ENCODE measurements around the gene RDX.

The RDX gene

DNA sequence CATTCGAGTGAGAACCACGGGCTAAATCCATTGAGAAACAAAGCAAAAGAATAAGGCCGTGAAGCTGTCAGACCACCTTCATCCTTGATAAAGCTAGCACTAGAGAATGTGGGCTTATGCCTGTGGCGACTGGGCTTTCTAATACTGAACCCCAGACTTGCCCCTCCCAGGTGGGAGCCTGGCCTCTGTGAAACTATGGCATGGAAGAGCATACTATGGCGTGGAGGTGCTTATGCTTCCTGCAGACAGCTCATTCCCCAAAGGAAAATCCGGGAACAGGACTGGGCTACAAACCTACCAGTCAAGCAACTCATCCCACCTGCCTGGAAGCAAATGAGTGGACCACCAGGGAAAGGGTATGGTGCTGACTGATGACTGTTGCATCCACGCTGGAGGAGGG, 110.8 kb downstream of the RDX start:
- Histone ChIP-seq H3K4me2 (ENCODE audit: low read depth, low read length, poor library complexity, severe bottlenecking) (no peak overlapping the region), H2AFZ (ENCODE audit: low read depth, low read length, severe bottlenecking) (no peak overlapping the region), H3F3A (ENCODE audit: insufficient read depth) (no peaks in the 10 kb centered on the region), H3K9ac (ENCODE audit: low read length) (no peak overlapping the region), H3K27me3 (ENCODE audit: low read length) (no peaks in the 10 kb centered on the region), H3K9me3 (ENCODE audit: insufficient read depth, low read length) (no peaks in the 10 kb centered on the region), H3K36me3 (ENCODE audit: low read length) (no peaks in the 10 kb centered on the region), H3K4me3 (ENCODE audit: insufficient read depth, low read length, poor library complexity, severe bottlenecking) (no peak overlapping the region), H4K20me1 (ENCODE audit: low read depth, low read length) (no peaks in the 10 kb centered on the region), H3K27ac (ENCODE audit: low read depth, low read length) (no peak overlapping the region), H3K9me2 (replicated peaks; ENCODE audit: insufficient read depth, low read length) (no peaks in the 10 kb centered on the region), H3K79me2 (ENCODE audit: insufficient read depth, low read length) (no peaks in the 10 kb centered on the region)
- TF ChIP-seq, protein P1, sequence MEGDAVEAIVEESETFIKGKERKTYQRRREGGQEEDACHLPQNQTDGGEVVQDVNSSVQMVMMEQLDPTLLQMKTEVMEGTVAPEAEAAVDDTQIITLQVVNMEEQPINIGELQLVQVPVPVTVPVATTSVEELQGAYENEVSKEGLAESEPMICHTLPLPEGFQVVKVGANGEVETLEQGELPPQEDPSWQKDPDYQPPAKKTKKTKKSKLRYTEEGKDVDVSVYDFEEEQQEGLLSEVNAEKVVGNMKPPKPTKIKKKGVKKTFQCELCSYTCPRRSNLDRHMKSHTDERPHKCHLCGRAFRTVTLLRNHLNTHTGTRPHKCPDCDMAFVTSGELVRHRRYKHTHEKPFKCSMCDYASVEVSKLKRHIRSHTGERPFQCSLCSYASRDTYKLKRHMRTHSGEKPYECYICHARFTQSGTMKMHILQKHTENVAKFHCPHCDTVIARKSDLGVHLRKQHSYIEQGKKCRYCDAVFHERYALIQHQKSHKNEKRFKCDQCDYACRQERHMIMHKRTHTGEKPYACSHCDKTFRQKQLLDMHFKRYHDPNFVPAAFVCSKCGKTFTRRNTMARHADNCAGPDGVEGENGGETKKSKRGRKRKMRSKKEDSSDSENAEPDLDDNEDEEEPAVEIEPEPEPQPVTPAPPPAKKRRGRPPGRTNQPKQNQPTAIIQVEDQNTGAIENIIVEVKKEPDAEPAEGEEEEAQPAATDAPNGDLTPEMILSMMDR (IDR thresholded peaks at IDR 0.05; ENCODE audit: insufficient read depth, low read length, poor library complexity, severe bottlenecking): no peak
- TF ChIP-seq EZH2phosphoT487 (conservative IDR thresholded peaks at IDR 0.05; ENCODE audit: low read length): no peak

DNA sequence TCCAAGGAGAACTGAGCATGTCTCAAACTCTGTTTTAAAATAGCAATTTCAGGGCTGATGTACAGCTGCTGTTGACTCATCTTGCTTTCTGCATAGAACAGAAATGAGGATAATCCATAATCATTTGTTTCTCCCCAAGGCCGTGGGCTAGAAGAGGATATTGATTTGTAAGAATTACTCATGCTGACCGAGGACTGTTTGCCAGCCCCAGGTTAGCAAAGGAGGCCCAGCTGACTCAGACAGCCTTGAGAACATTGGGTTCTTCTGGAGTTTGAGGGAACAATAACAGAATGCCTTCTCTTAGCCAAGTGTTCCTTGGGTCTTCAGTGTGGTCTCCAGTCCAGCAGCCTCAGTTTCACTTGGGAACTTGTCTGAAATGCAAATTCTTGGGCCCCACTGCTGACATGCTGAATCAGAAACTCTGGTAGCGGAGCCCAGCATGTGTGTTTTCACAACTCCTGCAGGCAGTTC, 111.3 kb downstream of the RDX start:
- H3K9me3 ChIP-seq (ENCODE audit: insufficient read depth, low read length): no peaks in the 10 kb centered on the region
- no peak overlapping the region for H2AFZ ChIP-seq (ENCODE audit: low read depth, low read length, severe bottlenecking)
- no peaks in the 10 kb centered on the region for H3F3A ChIP-seq (ENCODE audit: insufficient read depth)
- no peak for TF ChIP-seq EZH2phosphoT487 (conservative IDR thresholded peaks at IDR 0.05; ENCODE audit: low read length)
- TF ChIP-seq, protein P1 (IDR thresholded peaks at IDR 0.05; ENCODE audit: insufficient read depth, low read length, poor library complexity, severe bottlenecking): no peak
- no peaks in the 10 kb centered on the region for H3K36me3 ChIP-seq (ENCODE audit: low read length)
- no peak overlapping the region for H3K9ac ChIP-seq (ENCODE audit: low read length)
- H3K27me3 ChIP-seq (ENCODE audit: low read length): no peaks in the 10 kb centered on the region
- H3K4me2 ChIP-seq (ENCODE audit: low read depth, low read length, poor library complexity, severe bottlenecking): no peak overlapping the region
- no peak overlapping the region for H3K4me3 ChIP-seq (ENCODE audit: insufficient read depth, low read length, poor library complexity, severe bottlenecking)
- no peaks in the 10 kb centered on the region for H4K20me1 ChIP-seq (ENCODE audit: low read depth, low read length)
- H3K79me2 ChIP-seq (ENCODE audit: insufficient read depth, low read length): no peaks in the 10 kb centered on the region
- H3K9me2 ChIP-seq (replicated peaks; ENCODE audit: insufficient read depth, low read length): no peaks in the 10 kb centered on the region
- no peak overlapping the region for H3K27ac ChIP-seq (ENCODE audit: low read depth, low read length)

DNA sequence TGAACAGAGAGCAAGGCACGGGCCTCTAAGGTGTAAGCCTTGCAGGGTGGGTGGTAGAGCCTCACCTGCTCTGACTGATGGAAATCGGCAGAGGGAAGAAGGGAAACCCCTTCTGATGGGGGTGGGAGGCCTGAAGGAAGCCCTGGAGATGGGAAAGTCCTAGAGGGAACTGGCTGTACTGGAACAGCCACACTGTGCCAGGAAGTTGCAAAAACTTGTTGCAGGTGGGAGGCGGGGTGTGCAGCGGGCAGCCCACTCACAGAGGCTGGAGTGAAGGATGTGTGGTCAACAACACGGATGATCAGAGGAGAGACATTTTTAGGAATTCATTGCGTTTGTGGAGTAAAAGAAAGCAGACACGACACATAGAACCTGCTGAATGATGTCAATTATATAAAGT, 112.0 kb downstream of the RDX start:
- no peaks in the 10 kb centered on the region for H3K27me3 ChIP-seq (ENCODE audit: low read length)
- no peak overlapping the region for H3K27ac ChIP-seq (ENCODE audit: low read depth, low read length)
- TF ChIP-seq, protein P1 (IDR thresholded peaks at IDR 0.05; ENCODE audit: insufficient read depth, low read length, poor library complexity, severe bottlenecking): no peak
- no peak for TF ChIP-seq EZH2phosphoT487 (conservative IDR thresholded peaks at IDR 0.05; ENCODE audit: low read length)
- H4K20me1 ChIP-seq (ENCODE audit: low read depth, low read length): no peaks in the 10 kb centered on the region
- H3K79me2 ChIP-seq (ENCODE audit: insufficient read depth, low read length): no peaks in the 10 kb centered on the region
- no peak overlapping the region for H3K4me3 ChIP-seq (ENCODE audit: insufficient read depth, low read length, poor library complexity, severe bottlenecking)
- no peaks in the 10 kb centered on the region for H3K9me2 ChIP-seq (replicated peaks; ENCODE audit: insufficient read depth, low read length)
- H2AFZ ChIP-seq (ENCODE audit: low read depth, low read length, severe bottlenecking): no peak overlapping the region
- H3F3A ChIP-seq (ENCODE audit: insufficient read depth): no peaks in the 10 kb centered on the region
- no peak overlapping the region for H3K4me2 ChIP-seq (ENCODE audit: low read depth, low read length, poor library complexity, severe bottlenecking)
- H3K9ac ChIP-seq (ENCODE audit: low read length): no peak overlapping the region
- no peaks in the 10 kb centered on the region for H3K9me3 ChIP-seq (ENCODE audit: insufficient read depth, low read length)
- H3K36me3 ChIP-seq (ENCODE audit: low read length): no peaks in the 10 kb centered on the region

Measured in SU-DHL-6 (cell line).